ENCODE data around the gene B3GAT3. TPM values are rescaled to one million over a fixed set of nuclear protein-coding genes. Genes with fewer than 3 reads are reported as not detected.
"Not testable (repeated sequence)": the region's sequence is repeated elsewhere in the genome, so short reads cannot be mapped to it uniquely, and the experiment has no call there.

B3GAT3 gene
- total RNA-seq, 1 experiment from 2014 or later, result 65.8 TPM

- H2AFZ ChIP-seq (ENCODE audit: low read length), result peak overlapping the region; percentile 99
- TF ChIP-seq EZH2phosphoT487 (IDR thresholded peaks at IDR 0.05; ENCODE audit: borderline replicate concordance, low read length) (no peak), CTCF (conservative IDR thresholded peaks at IDR 0.05; ENCODE audit: low read depth, low read length) (no peak), EZH2 (IDR thresholded peaks at IDR 0.05; ENCODE audit: low read length, unreplicated experiment) (no peak)
- peaks cover 14% of the 10 kb centered on the region; the same call in 1 of the 2 replicates for H3K36me3 ChIP-seq (ENCODE audit: low read depth, low read length)
- intact Hi-C loops (cut with micrococcal nuclease), result loop anchor here (2.0 to 5.0 kb wide), 2 partner anchors 30 to 60 kb away; partner anchors contain the start of gene TUT1
- BruUV-seq (replicated peaks), result TSS peak; percentile 68
- peak overlapping the region; percentile 76 for H3K4me3 ChIP-seq (ENCODE audit: low read length)
- no peaks in the 10 kb centered on the region for H3K9me2 ChIP-seq (replicated peaks; ENCODE audit: low read length)
- no peaks in the 10 kb centered on the region for H4K20me1 ChIP-seq (ENCODE audit: low read length)
- no peaks in the 10 kb centered on the region for H3K27me3 ChIP-seq (ENCODE audit: low read length)
- peak overlapping the region; percentile 96 for H3K9ac ChIP-seq (ENCODE audit: low read length)
- no peaks in the 10 kb centered on the region for H3K9me3 ChIP-seq (ENCODE audit: low read length)
- ChIA-PET POLR2A (ENCODE audit: unreplicated experiment) (interaction anchor here (1.0 kb wide), 2 partner anchors 12 to 31 kb away, joined by 9 to 22 read pairs; partner anchors contain the start of genes B3GAT3, C11orf98 and CSKMT), CTCF (no interaction called here)
- no peaks in the 10 kb centered on the region for H3F3A ChIP-seq (ENCODE audit: low read length, unreplicated experiment)
- peak overlapping the region; percentile 97 for H3K4me2 ChIP-seq (ENCODE audit: low read length)
- ATAC-seq (no peak), DNase-seq (no peak)
- H3K4me1 ChIP-seq (ENCODE audit: insufficient read depth, low read length), result peaks cover 11% of the 10 kb centered on the region
- peaks cover 26% of the 10 kb centered on the region for H3K79me2 ChIP-seq (ENCODE audit: low read length)
- peak overlapping the region; percentile 33 for H3K27ac ChIP-seq (ENCODE audit: low read length)
Measured at GRCh38 chr11:62652161-62653006, 30.6 kb upstream of the B3GAT3 start.

GRCh38 chr11:62650283-62650682, 28.5 kb upstream of the B3GAT3 start:
- BruUV-seq (replicated peaks); ATAC-seq; H3K27ac ChIP-seq (ENCODE audit: low read length); H3K9me3 ChIP-seq (ENCODE audit: low read length); H4K20me1 ChIP-seq (ENCODE audit: low read length); H3F3A ChIP-seq (ENCODE audit: low read length, unreplicated experiment); DNase-seq; H2AFZ ChIP-seq (ENCODE audit: low read length); CTCF ChIA-PET; H3K27me3 ChIP-seq (ENCODE audit: low read length); H3K4me3 ChIP-seq (ENCODE audit: low read length); H3K9me2 ChIP-seq (replicated peaks; ENCODE audit: low read length); H3K9ac ChIP-seq (ENCODE audit: low read length); H3K4me2 ChIP-seq (ENCODE audit: low read length): not testable (repeated sequence)
- intact Hi-C loops (cut with micrococcal nuclease), result loop anchor here (5.0 kb wide), 1 partner anchor 58 kb away; the partner anchor contains the start of gene TUT1
- peaks cover 14% of the 10 kb centered on the region; the same call in 1 of the 2 replicates for H3K36me3 ChIP-seq (ENCODE audit: low read depth, low read length)
- H3K79me2 ChIP-seq (ENCODE audit: low read length), result peaks cover 38% of the 10 kb centered on the region
- POLR2A ChIA-PET (ENCODE audit: unreplicated experiment), result interaction anchor here (0.6 kb wide), 1 partner anchor 19 kb away, joined by 3 read pairs; no protein-coding TSS in a partner anchor
- peaks cover 17% of the 10 kb centered on the region for H3K4me1 ChIP-seq (ENCODE audit: insufficient read depth, low read length)

GRCh38 chr11:62649486-62649885, 27.7 kb upstream of the B3GAT3 start:
- no peak for ATAC-seq
- H3K4me2 ChIP-seq (ENCODE audit: low read length), result no peak overlapping the region
- no peak overlapping the region for H3K27ac ChIP-seq (ENCODE audit: low read length)
- H3K36me3 ChIP-seq (ENCODE audit: low read depth, low read length), result peaks cover 14% of the 10 kb centered on the region; the same call in 1 of the 2 replicates
- BruUV-seq (replicated peaks), result no TSS peak
- H3F3A ChIP-seq (ENCODE audit: low read length, unreplicated experiment), result no peaks in the 10 kb centered on the region
- no peaks in the 10 kb centered on the region for H3K27me3 ChIP-seq (ENCODE audit: low read length)
- CTCF ChIA-PET, result no interaction called here
- H2AFZ ChIP-seq (ENCODE audit: low read length), result no peak overlapping the region
- no peaks in the 10 kb centered on the region for H3K9me2 ChIP-seq (replicated peaks; ENCODE audit: low read length)
- H3K4me1 ChIP-seq (ENCODE audit: insufficient read depth, low read length), result peaks cover 21% of the 10 kb centered on the region
- DNase-seq, result no peak
- intact Hi-C loops (cut with micrococcal nuclease), result loop anchor here (5.0 kb wide), 1 partner anchor 37 kb away; the partner anchor contains the start of genes EML3 and ROM1
- TF ChIP-seq EZH2 (IDR thresholded peaks at IDR 0.05; ENCODE audit: low read length, unreplicated experiment) (no peak), CTCF (conservative IDR thresholded peaks at IDR 0.05; ENCODE audit: low read depth, low read length) (no peak), EZH2phosphoT487 (IDR thresholded peaks at IDR 0.05; ENCODE audit: borderline replicate concordance, low read length) (no peak)
- no peak overlapping the region for H3K9ac ChIP-seq (ENCODE audit: low read length)
- no peaks in the 10 kb centered on the region for H4K20me1 ChIP-seq (ENCODE audit: low read length)
- H3K79me2 ChIP-seq (ENCODE audit: low read length), result peaks cover 46% of the 10 kb centered on the region
- H3K9me3 ChIP-seq (ENCODE audit: low read length), result no peaks in the 10 kb centered on the region
- POLR2A ChIA-PET (ENCODE audit: unreplicated experiment), result interaction anchor here (0.6 to 0.7 kb wide), 2 partner anchors 58 to 77 kb away, joined by 5 to 6 read pairs; partner anchors contain the start of gene TUT1
- no peak overlapping the region for H3K4me3 ChIP-seq (ENCODE audit: low read length)

Measured in PC-3 (cell line).